HG03045 (cell line): ENCODE results near the gene GALNTL6.
"Not testable (repeated sequence)": the region's sequence is repeated elsewhere in the genome, so short reads cannot be mapped to it uniquely, and the experiment has no call there.

Source experiments
- ATAC-seq: cut with Tn5 transposase; IDR thresholded peaks from one replicate; pipeline ENCODE4 v1.9.1; 2021; ENCODE audit warnings: mild to moderate bottlenecking, moderate library complexity; ENCODE audit not compliant: unreplicated experiment

Gene GALNTL6

GRCh38 chr4:172357006-172357540 is 543.9 kb downstream of the GALNTL6 start:
- ATAC-seq: no peak

- no peak for ATAC-seq
These were observed 549.4 kb downstream of the GALNTL6 start for GRCh38 chr4:172362569-172362968.

DNA sequence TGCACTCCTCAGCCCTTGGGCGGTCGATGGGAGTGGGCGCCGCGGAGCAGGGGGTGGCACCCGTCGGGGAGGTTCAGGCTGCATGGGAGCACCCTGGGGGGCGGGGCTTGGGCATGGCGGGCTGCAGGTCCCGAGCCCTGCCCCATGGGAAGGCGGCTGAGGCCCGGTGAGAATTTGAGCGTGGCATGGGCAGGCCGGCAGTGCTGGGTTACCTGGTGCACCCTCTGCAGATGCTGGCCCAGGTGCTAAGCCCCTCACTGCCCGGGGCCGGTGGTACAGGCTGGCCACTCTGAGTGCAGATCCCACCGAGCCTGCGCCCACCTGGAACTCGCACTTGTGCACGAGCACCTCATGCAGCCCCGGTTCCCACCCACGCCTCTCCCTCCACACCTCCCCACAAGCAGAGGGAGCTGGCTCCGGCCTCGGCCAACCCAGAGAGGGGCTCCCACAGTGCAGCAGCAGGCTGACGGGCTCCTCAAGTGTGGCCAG is 556.3 kb downstream of the GALNTL6 start:
- ATAC-seq: no peak

- ATAC-seq: no peak
These were observed 564.4 kb downstream of the GALNTL6 start for GRCh38 chr4:172377486-172378140.

DNA sequence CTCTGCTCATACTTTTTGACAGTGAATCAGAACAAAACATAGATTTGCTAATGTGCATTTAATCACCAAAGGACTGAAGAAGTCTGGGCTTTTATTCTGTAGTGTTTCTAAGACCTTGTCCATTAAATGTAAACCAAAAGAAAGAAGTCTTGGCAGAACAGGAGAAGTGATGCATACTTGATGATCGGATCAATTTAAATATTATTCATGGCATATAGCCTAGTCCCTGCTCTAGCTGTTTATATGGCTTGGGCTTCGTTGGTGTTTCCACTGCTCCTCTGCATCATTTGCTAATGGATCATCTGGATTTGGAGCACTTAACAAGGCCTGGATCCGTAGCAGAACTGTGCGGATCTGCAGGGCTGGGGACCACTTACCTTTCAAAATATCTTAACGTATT is 566.6 kb downstream of the GALNTL6 start:
- ATAC-seq: no peak

GRCh38 chr4:172390331-172390730 is 577.1 kb downstream of the GALNTL6 start:
- no peak for ATAC-seq

DNA sequence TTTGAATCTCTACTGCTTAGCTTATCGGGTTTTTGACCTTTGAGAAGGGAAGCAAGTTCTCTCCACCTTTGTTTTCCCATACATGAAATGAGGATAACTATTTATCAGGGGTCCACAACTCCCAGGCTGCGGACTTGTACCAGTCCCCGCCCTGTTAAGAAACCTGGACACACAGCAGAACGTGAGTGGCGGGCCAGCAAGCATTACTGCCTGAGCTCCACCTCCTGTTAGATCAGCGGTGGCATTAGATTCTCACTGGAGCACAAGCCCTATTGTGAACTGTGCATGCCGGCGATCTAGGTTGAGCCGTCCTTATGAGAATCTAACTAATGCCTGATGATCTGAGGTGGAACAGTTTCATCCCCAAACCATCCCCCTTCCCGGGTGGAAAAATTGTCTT is 579.5 kb downstream of the GALNTL6 start:
- no peak for ATAC-seq

- no peak for ATAC-seq
These were observed 580.0 kb downstream of the GALNTL6 start for GRCh38 chr4:172393220-172393619.

GRCh38 chr4:172404676-172405075 is 591.5 kb downstream of the GALNTL6 start:
- ATAC-seq: no peak

GRCh38 chr4:172410363-172410762 is 597.2 kb downstream of the GALNTL6 start:
- no peak for ATAC-seq

GRCh38 chr4:172411149-172411548 is 597.9 kb downstream of the GALNTL6 start:
- no peak for ATAC-seq

- no peak for ATAC-seq
These were observed 599.8 kb downstream of the GALNTL6 start for GRCh38 chr4:172412851-172413580.

- ATAC-seq: not testable (repeated sequence)
These were observed 615.8 kb downstream of the GALNTL6 start for GRCh38 chr4:172428979-172429378.

- ATAC-seq: no peak
These were observed 667.3 kb downstream of the GALNTL6 start for GRCh38 chr4:172480471-172480870.

DNA sequence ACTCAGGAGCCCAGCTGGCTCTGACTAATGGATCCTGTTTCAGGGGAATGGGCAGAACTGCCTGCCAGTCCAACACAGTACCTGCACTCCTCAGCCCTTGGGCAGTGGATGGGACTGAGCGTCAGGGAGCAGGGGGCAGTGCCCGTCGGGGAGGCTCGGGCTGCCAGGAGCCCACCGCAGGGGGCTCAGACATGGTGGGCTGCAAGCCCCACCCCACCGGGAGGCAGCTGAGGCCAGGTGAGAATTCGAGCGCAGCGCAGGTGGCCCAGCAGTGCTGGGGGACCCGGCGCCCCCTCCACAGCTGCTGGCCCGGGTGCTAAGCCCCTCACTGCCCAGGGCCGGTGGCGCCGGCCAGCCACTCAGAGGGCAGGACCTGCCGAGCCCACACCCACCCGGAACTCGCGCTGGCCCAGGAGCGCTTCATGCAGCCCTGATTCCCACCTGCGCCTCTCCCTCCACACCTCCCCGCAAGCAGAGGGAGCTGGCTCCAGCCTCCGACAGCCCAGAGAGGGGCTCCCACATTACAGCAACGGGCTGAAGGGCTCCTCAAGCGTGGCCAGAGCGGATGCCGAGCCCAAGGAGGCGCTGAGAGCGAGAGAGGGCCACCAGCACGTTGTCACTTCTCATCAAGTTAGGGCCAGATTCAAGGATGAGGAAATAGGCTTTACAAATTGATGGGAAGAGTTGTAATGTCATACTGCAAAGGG is 668.8 kb downstream of the GALNTL6 start:
- no peak for ATAC-seq

DNA sequence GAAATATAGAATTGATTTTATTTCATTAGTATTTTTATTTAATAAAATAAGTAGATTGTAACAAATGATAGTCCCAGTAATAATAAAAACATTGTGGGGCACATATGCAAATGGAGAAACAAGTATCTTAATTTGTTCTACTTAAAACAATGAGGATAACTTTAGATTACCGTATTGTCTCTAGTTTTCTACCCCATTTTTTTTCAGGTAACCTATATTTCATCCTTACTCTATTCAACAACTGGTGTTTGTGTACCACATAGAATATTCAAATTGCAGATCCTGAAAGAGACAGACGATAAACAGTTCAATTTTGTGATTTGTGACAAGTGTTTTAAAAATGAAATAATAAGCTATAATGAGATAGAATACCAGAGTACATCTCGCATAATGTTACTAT is 671.8 kb downstream of the GALNTL6 start:
- ATAC-seq: no peak

GRCh38 chr4:172486531-172486930 is 673.3 kb downstream of the GALNTL6 start:
- ATAC-seq: no peak

GRCh38 chr4:172489861-172490260 is 676.7 kb downstream of the GALNTL6 start:
- ATAC-seq: no peak

- ATAC-seq: no peak
These were observed 682.6 kb downstream of the GALNTL6 start for GRCh38 chr4:172495769-172496168.

DNA sequence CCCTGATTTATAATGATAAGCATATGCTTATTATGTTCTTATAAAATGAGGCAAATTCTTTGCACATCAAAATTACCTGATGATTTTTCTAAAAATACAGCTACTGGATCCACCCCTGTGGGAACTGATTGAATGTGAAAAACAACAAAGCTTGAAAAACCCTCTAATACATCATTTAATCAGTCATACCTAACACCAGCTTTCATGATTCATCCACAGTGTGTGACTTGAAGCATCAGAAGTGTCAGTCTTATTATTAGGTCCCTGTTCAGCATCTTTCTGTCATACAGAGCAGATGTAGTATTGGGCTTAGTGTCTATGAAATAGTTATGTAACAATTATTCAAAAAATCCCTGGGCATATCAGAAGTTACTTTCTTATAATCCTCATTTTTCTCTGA is 684.1 kb downstream of the GALNTL6 start:
- ATAC-seq: no peak

DNA sequence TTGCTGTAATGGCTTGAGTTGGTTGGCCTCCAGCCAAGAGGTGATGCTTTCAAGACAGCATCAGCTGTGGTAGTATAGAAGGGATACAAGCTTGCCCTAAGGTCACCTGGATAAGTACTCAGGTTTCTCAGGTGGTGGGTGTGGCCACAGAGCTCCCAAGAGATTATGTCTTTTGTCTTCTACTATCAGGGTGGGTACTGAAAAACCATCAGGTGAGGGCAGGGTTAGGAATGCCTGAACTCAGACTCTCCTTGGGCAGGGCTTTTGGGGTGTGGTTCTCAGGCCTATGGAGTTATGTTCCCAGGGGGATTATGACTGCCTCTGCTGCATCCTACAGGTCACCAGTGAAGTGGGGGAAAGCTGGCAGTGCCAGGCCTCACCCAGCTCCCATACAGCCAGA is 700.8 kb downstream of the GALNTL6 start:
- ATAC-seq: no peak

DNA sequence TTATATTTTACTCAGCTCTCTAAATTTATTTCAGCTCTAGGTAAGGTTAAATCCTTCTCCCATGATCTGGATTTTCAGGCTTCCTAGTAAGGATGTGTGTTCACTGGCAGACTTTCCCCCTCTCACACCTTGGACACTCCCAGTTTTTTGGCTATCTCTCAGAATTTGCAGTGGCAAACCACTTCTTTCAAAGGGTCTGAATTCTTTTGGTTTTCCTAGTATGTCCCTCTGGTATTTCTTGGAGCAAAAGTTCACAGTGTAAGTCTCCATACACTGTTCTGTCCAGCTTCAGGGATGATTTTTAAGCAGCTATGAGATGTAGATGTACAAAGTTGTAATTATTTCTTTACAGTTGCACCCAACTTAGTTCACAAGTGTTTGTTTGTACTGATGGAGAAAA is 701.6 kb downstream of the GALNTL6 start:
- no peak for ATAC-seq
